ENCODE results near the gene FAM107A. TPM values are rescaled to one million over a fixed set of nuclear protein-coding genes. Genes with fewer than 3 reads are reported as not detected.

The FAM107A gene
- not detected in 2 replicates for total RNA-seq (2014; rRNA removed; shearing (Covaris generic); ENCODE audit: low replicate concordance)

DNA sequence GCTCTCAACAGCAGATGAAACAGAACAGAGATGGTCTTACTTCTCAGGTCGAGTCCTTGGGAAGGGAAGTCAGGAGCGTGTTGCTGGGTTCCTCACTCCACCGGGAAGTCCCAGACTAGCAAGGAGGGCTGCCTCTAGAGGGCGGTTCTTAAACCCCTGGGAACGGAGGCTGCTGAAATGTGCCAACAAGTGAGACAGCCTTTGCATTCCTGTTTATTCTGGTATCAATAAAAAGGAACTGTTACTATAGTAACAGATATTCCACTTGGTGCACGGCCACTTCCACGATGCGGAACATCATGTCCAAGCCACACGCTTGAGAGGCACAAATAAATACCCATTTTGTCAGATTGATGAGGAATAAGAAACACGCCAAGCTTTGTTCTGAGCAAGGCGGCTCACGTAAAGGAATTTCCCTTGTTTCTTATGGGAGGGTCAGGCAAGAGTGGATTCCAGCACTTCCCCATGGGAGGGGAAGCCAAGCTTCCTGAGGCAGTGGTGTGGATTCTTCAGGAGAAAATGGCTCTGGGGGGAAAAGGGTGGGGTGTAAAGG is at the start of gene FAM107A:
FAM107A (minus strand) TSS at position 123 of the 553 bp plus-strand sequence. CDS start 7,531 bp downstream, outside the sequence.
- in situ Hi-C loops (cut with HindIII; ENCODE audit: low pct_unique_long_range_greater_than_20kb, low sequenced_read_pairs): no loop called here
- no peak for DNase-seq (ENCODE audit: low read depth)

- DNase-seq (ENCODE audit: low read depth): no peak
- in situ Hi-C loops (cut with HindIII; ENCODE audit: low pct_unique_long_range_greater_than_20kb, low sequenced_read_pairs): no loop called here
These were observed 48.1 kb upstream of the FAM107A start for GRCh38 chr3:58625196-58625824.

GRCh38 chr3:58624550-58624949 is 47.4 kb upstream of the FAM107A start:
- in situ Hi-C loops (cut with HindIII; ENCODE audit: low pct_unique_long_range_greater_than_20kb, low sequenced_read_pairs): no loop called here
- no peak for DNase-seq (ENCODE audit: low read depth)

DNA sequence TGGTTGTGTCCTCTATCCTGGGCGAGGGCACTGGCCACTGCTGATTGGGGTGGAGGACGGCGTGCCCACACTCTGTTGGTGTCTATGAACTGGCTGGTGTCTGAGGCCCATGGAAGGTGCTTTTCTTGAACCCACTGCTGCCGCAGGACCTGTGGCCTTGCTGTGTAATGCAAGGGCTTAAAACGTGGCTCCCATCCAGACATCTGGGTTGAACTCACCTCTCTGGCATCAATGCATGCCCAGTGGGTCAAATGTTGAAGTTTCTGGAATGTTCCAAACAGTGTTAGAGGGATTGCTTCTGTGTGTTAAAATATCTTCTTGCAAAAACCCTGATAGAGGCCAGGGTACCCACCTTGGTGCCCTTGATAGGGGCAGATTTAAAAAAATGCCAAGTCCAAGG is 46.8 kb upstream of the FAM107A start:
- DNase-seq (ENCODE audit: low read depth): no peak
- in situ Hi-C loops (cut with HindIII; ENCODE audit: low pct_unique_long_range_greater_than_20kb, low sequenced_read_pairs): no loop called here

DNA sequence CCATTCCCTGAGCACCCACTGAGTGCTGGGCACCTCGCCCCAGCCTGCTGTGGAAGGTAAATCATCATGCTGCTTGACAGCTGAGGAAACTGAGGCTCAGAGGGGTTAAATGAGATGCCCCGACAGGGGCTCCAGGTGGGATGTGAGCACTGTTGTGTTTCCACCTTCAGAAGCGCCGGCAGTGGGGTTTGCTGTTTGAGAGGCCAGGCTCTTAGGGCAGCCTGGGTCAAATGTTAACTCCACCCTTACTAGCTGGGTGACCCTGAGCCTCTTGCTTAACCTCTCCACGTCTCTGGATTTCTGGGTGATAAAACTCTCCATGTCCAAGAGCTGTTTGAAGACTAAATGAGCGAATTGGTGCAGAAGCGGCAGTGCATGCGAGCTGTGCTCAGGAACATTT is 46.3 kb upstream of the FAM107A start:
- in situ Hi-C loops (cut with HindIII; ENCODE audit: low pct_unique_long_range_greater_than_20kb, low sequenced_read_pairs): no loop called here
- DNase-seq (ENCODE audit: low read depth): no peak

- DNase-seq (ENCODE audit: low read depth): no peak
- in situ Hi-C loops (cut with HindIII; ENCODE audit: low pct_unique_long_range_greater_than_20kb, low sequenced_read_pairs): no loop called here
These were observed 45.7 kb upstream of the FAM107A start for GRCh38 chr3:58622892-58623291.

GRCh38 chr3:58622436-58622835 is 45.2 kb upstream of the FAM107A start:
- in situ Hi-C loops (cut with HindIII; ENCODE audit: low pct_unique_long_range_greater_than_20kb, low sequenced_read_pairs): no loop called here
- DNase-seq (ENCODE audit: low read depth): no peak

DNA sequence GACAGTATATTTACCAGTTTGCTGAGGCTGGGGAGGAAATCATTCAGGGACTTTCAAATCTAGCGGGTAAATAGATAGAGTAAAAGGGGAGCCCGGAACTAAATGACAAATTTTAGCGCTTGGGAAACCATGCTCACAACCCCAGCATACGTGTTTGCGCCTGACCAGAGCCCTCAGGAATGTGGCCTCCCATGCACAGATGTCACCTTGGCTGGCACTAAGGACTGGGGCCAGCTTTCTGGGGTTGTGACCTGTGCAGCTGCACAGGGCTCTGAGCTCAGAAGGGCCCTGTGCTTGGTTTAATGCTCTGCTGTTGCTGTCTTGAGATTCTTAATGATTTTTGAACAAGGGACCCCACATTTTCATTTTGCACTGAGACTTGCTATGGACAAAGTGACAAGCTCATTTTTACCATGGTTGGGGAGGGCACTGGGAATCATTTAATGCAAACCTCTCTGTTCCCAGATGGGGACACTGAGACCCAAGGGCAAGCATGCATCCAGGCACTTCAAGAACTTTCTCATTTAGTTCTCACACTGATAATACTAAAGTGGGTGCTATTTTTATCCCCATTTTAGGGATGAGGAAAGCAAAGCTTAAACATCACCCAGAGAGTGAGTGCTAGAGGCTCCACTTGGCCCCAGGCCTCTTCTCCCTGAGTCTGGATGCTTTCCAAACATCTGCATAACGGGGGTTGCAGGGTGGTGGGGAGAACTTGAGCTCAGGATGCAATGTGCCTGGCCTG is 44.1 kb upstream of the FAM107A start:
- in situ Hi-C loops (cut with HindIII; ENCODE audit: low pct_unique_long_range_greater_than_20kb, low sequenced_read_pairs): no loop called here
- DNase-seq (ENCODE audit: low read depth): no peak

- no peak for DNase-seq (ENCODE audit: low read depth)
- in situ Hi-C loops (cut with HindIII; ENCODE audit: low pct_unique_long_range_greater_than_20kb, low sequenced_read_pairs): no loop called here
These were observed 43.2 kb upstream of the FAM107A start for GRCh38 chr3:58620421-58620820.

GRCh38 chr3:58617338-58617761 is 40.2 kb upstream of the FAM107A start:
- in situ Hi-C loops (cut with HindIII; ENCODE audit: low pct_unique_long_range_greater_than_20kb, low sequenced_read_pairs): no loop called here
- DNase-seq (ENCODE audit: low read depth): no peak

DNA sequence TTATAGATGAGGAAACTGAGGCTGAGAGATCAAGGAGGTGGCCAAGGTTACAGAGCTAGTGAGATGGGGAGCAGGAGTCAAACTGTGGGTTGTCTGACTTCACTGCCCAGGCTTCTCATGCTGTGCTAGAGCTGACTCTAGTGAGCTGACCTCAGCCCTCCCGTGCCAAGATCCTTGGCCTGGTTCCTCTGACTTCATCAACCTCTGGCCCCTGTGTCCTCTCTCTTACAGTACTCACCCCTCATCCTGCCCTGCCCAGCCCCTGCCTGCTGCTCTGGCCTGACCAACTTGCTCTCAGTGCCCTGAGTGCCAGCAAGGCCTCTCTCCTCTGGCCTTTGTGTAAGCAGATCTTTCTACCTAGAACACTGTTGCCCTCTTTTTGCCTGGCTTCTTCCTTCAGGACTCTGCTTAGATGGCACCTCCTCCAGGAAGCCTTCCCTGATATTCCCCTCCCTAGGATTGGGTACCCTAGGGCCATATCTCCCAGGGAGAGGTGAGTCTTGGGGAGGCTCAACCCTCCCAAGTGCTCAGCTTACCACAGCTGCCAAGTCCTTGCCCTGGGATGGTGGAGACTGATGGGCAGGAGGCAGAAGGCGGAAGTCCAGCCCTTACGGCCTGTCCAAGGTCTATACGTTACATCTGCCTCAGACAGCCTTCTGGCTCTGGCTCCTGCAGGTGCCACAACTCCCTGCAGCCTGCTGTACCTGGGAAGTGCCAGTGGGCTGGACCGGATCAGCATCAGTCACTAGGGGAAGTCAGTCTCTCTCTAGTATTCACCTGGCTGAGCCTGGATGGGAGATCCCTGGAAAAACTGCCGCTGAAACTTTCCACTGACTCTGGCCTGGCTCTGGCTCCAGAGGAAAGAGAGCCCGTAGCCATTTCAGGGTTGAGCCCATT is 36.3 kb upstream of the FAM107A start:
- no peak for DNase-seq (ENCODE audit: low read depth)
- in situ Hi-C loops (cut with HindIII; ENCODE audit: low pct_unique_long_range_greater_than_20kb, low sequenced_read_pairs): no loop called here

DNA sequence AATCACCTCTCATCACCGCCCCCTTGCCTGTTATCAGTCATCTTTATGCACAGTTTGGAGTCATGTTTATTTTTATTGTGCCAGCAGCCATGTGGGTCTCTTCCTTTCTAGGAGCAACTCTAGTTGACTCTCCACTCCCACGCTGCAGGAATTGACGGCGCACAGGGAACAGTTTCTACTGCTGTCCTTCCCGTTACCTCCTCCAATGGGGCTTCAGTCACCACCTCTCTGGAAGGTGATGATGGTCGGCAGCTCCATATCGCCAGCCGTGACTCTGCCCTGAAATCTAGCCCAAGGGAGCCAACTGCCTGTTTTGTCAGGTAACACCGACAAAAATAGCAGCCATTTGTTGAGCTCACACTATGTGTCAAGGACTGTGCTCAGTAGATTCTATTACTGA is 35.6 kb upstream of the FAM107A start:
- in situ Hi-C loops (cut with HindIII; ENCODE audit: low pct_unique_long_range_greater_than_20kb, low sequenced_read_pairs): no loop called here
- no peak for DNase-seq (ENCODE audit: low read depth)

- in situ Hi-C loops (cut with HindIII; ENCODE audit: low pct_unique_long_range_greater_than_20kb, low sequenced_read_pairs): no loop called here
- DNase-seq (ENCODE audit: low read depth): peak; percentile 69
These were observed 32.8 kb upstream of the FAM107A start for GRCh38 chr3:58609990-58610389.

GRCh38 chr3:58608648-58609047 is 31.5 kb upstream of the FAM107A start:
- in situ Hi-C loops (cut with HindIII; ENCODE audit: low pct_unique_long_range_greater_than_20kb, low sequenced_read_pairs): no loop called here
- peak; percentile 81 for DNase-seq (ENCODE audit: low read depth)

- DNase-seq (ENCODE audit: low read depth): peak; percentile 54
- in situ Hi-C loops (cut with HindIII; ENCODE audit: low pct_unique_long_range_greater_than_20kb, low sequenced_read_pairs): no loop called here
These were observed 30.6 kb upstream of the FAM107A start for GRCh38 chr3:58607816-58608215.

DNA sequence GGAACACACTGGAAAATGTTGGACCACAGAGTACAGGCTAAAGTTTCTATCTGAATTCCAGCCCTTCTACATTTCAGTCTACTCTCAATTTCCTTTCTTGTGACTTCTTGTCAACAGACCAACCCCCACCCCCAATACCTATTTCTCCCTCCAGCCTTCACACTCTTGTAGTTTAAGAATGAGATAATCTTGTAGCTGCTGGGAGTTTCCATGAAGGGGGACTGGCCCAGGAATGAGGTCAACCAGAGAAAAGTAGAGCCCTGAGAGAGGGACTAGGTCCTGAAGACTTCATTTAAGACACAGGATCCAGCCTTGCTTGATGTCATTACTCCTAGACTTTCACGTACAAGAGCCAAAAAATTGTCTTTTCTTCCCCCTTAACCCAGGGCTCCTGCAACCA is 29.5 kb upstream of the FAM107A start:
- DNase-seq (ENCODE audit: low read depth): no peak
- in situ Hi-C loops (cut with HindIII; ENCODE audit: low pct_unique_long_range_greater_than_20kb, low sequenced_read_pairs): no loop called here

DNA sequence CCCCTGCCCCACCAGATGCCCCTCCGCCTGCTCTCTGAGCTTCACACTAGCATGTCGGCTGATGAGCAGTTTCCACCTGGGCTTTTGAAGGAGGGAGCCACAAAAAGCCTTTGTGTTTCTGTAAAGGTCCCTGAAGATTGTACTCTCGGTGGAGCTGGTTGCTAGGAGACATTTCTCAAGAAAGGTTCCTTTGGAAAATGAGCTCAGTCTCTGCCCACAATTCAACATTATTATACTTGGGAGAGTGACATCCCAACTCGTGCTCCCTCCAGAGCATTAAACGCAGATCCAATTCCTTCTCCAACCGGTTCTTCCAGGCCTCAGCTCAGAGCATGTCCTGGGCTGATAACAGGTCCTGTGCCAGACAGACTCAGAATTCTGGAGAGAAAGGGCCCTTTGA is 26.8 kb upstream of the FAM107A start:
- in situ Hi-C loops (cut with HindIII; ENCODE audit: low pct_unique_long_range_greater_than_20kb, low sequenced_read_pairs): no loop called here
- DNase-seq (ENCODE audit: low read depth): no peak

- DNase-seq (ENCODE audit: low read depth): no peak
These were observed 26.4 kb upstream of the FAM107A start for GRCh38 chr3:58603606-58604005.

More at GRCh38 chr3:58603606-58604005, 26.4 kb upstream of the FAM107A start:
- in situ Hi-C loops (cut with HindIII; ENCODE audit: low pct_unique_long_range_greater_than_20kb, low sequenced_read_pairs): no loop called here

Data from Caki2 (cell line).